Measurements from ENCODE around the gene KLC1.
A peak's percentile ranks its signal among the peaks of the same experiment; 100 is the strongest.

DNA sequence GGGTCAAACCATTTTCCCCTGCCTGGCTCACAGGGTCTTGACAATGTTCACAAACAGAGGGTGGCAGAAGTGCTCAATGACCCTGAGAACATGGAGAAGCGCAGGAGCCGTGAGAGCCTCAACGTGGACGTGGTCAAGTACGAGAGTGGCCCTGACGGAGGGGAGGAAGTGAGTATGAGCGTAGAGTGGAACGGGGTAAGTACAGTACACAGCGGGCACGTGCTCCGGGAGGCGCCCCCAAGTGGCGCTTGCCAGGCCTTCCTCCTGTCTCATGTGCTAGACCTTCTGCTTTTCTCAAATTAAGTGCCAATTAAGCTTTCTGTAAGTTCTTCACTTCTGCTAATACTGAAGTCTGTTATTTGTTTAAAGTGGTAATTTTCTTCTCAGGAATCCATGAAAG, 50.3 kb downstream of the KLC1 start:
- TF ChIP-seq POLR2A (IDR thresholded peaks at IDR 0.05; ENCODE audit: control extremely low read depth in 1 of 2, low read depth in 2 of 2, low read length in 2 of 2) (no peak), KDM1A (IDR thresholded peaks at IDR 0.05; ENCODE audit: borderline replicate concordance, low read length) (no peak), ATF3 (IDR thresholded peaks at IDR 0.05; ENCODE audit: insufficient read depth, low read depth, low read length) (no peak), ATF2 (IDR thresholded peaks at IDR 0.05; ENCODE audit: low read length) (no peak), CTCF (IDR thresholded peaks at IDR 0.05; ENCODE audit: control extremely low read depth in 1 of 3, insufficient read depth in 1 of 3, low read depth in 1 of 3, low read length in 3 of 3) (peak; percentile 55 to 81 (median 74); a peak in 3 of 4 replicates)
- TF ChIP-seq, protein P1, sequence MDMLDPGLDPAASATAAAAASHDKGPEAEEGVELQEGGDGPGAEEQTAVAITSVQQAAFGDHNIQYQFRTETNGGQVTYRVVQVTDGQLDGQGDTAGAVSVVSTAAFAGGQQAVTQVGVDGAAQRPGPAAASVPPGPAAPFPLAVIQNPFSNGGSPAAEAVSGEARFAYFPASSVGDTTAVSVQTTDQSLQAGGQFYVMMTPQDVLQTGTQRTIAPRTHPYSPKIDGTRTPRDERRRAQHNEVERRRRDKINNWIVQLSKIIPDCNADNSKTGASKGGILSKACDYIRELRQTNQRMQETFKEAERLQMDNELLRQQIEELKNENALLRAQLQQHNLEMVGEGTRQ (IDR thresholded peaks at IDR 0.05; ENCODE audit: low read length), result 0 out of 2 replicates have a peak, but pooled peaks have one; percentile 11
